ENCODE data around the gene RGL1.

DNA sequence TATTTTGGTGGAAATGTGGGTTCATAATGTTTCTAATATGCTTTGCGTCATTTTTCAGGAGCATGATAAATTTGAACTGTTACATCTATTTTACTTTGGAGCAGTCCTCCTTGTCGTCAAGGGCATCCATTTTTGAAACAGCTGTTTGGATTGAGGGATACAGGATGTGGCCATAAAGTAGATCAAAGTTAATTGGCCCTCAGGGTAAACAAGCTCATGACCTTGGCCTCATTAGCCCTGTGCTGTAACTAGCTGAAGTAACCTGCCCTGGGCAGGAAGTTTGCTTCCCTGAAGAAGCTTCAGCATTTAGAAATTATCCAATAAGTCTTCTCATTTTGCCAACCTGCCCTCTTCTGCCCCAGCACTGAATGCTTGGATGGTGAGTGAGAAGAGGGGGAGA lies 24.8 kb upstream of the RGL1 start:
- TF ChIP-seq CTCF (IDR thresholded peaks at IDR 0.05) (no peak), EZH2 (IDR thresholded peaks at IDR 0.05) (no peak), EZH2phosphoT487 (IDR thresholded peaks at IDR 0.05) (no peak)
